Activated T-cell treated with anti-CD3 and anti-CD28 coated beads, Interleukin-2, amount 50 U/mL, for 1 hour (primary cell): ENCODE results near the gene F11.
"Not testable (repeated sequence)": the region's sequence is repeated elsewhere in the genome, so short reads cannot be mapped to it uniquely, and the experiment has no call there.

Experiments
- DNase-seq: peaks from one replicate; pipeline ENCODE4 v3.0.0-alpha.2; 2020

F11 gene

GRCh38 chr4:186250760-186251159 lies 15.2 kb upstream of the F11 start:
- DNase-seq, result no peak

GRCh38 chr4:186255122-186255521 lies 10.9 kb upstream of the F11 start:
- no peak for DNase-seq

GRCh38 chr4:186258216-186258811 lies 7.7 kb upstream of the F11 start:
- no peak for DNase-seq

GRCh38 chr4:186260117-186260503 lies 5.9 kb upstream of the F11 start:
- no peak for DNase-seq

GRCh38 chr4:186260504-186261448 lies 5.2 kb upstream of the F11 start:
- no peak for DNase-seq

GRCh38 chr4:186264660-186265059 lies 1.3 kb upstream of the F11 start:
- no peak for DNase-seq

DNA sequence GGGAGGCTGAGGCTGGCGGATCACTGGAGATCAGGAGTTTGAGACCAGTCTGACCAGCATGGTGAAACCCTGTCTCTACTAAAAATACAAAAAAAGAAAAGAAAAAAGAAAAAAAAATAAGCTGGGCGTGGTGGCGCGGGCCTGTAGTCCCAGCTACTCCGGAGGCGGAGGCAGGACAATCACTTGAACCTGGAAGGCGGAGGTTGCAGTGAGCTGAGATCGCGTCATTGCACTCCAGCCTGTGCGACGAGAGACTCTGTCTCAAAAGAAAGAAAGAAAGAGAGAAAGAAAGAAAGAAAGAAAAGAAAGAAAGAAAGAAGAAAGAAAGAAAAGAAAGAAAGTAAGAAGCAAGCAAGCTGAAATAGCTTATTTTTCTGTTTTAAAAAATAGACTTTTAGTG lies 739 bp upstream of the F11 start:
- not testable (repeated sequence) for DNase-seq

DNA sequence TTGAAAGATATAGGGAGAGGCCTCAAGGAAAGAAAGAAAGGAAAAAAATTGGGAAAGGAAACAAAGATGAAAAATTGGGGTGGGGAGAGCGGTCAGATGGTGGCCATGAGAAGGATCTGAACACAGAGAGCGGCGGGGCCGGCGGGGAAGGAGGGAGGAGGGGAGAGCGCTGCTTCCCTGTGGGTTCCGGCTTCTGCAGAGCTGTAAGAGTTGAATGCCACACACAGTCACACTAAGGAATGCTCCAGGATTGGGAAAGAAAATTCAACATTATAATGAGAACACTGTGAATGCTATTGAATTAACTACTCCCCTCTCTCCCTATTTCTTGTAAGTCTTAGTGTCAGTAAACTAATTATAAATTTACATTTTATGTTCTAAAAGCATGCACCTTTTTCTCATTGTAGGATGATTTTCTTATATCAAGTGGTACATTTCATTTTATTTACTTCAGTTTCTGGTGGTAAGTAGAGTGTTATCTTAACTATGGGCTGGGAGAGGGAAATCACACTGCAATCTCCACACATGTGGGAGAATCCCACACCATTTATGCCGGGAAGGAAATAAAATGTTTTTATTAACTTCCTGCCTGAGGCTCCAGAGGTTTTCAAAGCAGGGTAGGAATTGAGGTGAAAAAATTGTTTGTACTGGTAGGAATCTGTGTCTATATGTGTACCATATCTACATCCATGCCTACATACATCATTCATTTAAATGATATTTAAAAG lies 904 bp downstream of the F11 start:
- no peak for DNase-seq

DNA sequence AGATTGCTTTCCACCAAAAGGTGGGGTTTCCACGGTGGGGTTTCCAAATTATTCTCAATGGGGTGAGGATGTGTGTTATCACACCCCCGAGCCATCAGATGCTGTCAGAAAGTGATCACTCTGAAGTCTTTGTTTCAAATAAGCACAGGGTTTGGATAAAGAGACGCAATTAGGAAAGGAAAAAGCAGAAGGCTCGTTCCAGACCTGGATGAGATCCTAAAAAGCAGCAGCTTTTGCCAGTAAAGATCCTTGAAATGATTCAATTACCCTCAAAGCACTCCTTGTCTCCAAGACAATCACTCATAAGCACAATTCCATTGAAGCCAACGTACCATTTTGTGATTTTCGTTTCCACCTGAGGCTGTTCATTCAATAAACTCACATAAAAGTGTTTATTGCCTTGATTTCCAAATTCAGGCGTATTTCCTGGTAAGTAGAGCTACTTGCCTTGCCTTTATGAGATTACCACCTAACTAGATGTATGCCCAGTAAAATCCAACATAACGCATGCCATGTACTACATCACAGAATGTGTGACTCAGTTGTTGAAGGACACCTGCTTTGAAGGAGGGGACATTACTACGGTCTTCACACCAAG lies 5.2 kb downstream of the F11 start:
- no peak for DNase-seq

DNA sequence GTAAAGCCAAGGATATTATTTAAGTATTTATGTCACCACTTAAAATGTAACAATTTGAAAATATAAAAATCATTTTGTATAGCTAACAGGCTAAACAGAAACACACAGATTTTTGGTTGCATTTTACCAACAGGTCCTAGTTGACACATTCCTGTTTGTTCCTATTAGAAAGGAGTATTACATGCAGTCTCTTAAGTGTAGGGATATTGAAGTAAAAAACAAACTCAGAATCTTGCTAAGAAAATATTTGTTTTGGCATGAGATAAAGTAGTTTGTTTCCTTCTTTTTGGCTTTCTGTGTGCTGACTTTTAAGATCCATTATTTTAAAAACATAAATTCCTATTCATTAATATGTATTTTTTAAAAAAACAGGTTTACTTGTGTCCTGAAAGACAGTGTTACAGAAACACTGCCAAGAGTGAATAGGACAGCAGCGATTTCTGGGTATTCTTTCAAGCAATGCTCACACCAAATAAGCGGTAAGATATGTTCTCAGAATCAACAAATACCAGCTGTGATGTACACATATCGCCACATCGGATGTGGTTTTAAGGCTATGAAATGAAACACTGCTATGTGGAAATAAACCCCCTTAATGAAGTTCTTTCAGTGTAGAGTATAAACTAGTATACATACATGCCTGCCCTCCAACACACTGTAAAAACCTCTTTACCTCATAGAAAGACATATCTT lies 6.9 kb downstream of the F11 start:
- no peak for DNase-seq

GRCh38 chr4:186273392-186273789 lies 7.4 kb downstream of the F11 start:
- not testable (repeated sequence) for DNase-seq

DNA sequence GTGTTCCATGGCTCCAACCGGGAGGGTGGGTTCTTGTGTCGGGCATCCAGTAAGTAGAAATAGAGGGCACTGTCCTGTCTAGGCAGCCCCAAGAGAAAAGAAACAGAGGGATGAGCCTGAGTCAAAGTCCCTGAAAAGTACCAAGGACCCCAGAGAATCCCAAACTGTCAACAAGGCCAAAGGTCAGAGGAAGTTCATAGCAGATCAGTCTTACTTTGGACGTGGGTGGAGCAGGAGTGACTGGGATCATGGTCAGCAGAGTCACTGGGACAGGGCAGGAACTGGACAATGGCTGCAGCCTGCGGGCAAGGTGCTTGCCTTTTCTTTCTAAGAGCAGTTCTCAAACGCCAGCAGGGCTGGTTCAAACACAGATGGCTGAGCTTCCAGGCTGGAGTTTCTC lies 17.3 kb downstream of the F11 start:
- DNase-seq, result no peak

GRCh38 chr4:186285147-186285546 lies 19.2 kb downstream of the F11 start:
- DNase-seq, result no peak

GRCh38 chr4:186286581-186286980 lies 20.6 kb downstream of the F11 start:
- DNase-seq, result no peak

DNA sequence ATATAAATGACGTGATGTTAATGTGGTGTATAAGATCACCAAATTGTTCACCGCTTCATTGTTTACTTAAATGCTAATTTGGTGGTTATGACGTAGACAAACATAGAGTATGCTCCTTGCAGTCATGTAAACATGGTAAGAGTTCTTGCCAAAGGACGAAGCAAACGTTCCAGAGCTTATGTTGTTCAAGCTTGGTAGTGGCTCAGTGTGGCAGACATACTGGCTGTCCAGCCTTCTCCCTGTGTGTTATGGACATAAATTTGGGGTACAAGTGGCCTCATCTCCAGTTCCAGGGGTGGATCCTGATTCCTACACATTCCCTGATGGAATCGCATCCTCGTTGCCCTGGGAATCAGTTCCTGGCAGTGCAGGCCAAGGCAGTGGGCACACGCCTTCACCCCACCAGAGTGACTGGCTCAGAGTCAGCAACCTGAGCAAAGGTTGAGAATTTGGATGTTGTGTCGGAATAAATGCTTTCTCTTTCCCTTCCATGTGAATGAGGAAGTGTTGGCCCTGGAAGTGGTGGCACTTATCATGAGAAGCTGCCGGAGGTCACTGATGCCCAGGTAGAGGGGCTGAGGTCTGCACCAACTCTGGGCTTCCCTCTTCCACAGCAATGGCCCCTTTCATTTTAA lies 25.4 kb downstream of the F11 start:
- DNase-seq, result no peak

DNA sequence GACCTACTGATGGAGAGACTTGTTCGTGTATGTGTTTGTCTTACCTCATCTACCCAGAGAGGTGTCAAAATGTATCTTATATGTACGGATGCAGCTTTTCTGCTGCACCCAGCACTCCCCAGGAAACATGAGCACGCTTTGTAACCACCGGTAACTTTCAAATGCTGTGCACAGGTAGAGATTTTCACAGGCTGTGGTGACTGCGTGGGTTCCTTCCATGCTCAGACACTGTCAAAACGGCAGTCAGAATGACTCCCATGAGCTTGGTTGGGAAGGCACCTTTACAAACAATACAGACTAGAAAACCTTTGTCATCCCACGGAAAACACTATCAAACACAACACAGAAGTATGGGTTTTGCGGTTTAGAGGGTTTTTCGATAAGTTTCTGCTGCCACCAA lies 28.2 kb downstream of the F11 start:
- no peak for DNase-seq

GRCh38 chr4:186296481-186296880 lies 30.5 kb downstream of the F11 start:
- no peak for DNase-seq

DNA sequence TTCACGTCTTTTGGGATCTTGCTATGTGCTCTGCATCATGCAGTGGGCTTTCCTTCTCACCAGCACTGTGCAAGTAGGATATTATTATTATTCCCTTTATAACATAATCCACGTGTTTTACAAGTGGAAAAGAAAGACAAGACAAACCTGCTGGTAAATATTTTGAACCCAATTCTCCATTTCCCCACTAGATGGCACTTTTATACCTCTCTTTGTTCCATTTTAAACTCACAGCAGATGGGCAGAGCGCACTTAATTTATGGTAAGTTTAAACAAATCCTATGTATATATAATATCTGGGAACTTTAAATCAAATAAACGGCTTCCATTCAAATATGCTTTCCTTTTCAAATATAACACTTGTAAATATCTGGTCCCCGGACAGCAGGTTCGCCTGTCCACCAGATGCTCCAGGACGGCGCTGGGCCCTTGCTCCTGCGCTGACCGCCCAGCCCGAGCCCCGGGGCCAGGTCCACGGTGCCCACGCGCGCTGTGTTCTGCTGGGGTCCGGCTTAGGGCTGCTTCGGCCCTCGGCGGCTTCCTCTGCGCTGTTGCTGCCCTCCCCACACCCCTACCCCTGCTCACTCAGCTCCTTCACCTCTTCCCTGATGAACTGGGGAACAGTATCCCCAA lies 31.1 kb downstream of the F11 start:
- no peak for DNase-seq

DNA sequence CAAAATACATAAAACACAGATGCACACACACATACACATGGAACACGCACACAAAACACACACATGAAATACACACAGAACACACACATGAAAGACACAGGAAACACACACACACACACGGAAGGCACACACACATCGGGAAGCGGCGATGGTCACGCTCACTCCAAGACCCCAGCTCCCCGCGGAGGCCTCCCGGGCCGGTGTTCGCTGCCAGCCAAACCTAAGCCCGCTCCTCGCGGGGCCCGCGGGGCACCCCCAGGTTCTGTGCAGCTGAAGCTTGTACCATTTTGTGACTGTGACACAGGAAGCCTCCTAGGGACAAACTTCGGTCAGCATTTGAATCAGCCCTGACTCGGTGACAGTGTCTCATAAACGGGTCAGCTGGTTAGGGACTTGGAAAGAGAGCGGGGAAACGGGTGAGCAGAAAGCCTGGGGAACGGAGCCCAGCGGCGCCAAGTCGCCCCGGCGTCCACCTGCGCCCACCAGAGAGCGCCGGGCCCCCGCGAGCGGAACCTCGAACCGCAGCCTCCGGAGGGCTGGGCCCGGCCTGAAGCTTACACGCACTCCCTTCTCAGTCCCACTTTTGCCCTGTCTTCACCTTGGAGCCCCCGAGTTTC lies 32.1 kb downstream of the F11 start:
- no peak for DNase-seq

DNA sequence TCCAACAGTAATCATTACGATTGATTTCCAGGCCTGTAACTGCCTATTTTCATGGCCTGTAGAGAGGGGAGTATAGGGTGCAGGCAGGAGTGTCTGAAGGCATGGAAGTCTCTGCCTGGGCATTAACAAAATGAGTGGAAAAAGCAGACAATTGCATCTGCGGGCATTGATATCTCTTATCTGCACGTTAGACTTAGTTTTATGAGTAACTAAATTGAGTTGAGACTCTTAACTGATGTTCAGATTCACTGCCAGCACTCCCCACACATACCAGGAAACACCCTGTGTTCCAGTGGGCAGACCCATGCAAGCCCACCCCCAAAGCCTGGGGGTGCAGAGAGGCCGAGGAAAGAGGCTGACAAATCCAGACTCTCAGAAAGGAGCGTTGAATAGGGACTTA lies 33.3 kb downstream of the F11 start:
- DNase-seq, result no peak

DNA sequence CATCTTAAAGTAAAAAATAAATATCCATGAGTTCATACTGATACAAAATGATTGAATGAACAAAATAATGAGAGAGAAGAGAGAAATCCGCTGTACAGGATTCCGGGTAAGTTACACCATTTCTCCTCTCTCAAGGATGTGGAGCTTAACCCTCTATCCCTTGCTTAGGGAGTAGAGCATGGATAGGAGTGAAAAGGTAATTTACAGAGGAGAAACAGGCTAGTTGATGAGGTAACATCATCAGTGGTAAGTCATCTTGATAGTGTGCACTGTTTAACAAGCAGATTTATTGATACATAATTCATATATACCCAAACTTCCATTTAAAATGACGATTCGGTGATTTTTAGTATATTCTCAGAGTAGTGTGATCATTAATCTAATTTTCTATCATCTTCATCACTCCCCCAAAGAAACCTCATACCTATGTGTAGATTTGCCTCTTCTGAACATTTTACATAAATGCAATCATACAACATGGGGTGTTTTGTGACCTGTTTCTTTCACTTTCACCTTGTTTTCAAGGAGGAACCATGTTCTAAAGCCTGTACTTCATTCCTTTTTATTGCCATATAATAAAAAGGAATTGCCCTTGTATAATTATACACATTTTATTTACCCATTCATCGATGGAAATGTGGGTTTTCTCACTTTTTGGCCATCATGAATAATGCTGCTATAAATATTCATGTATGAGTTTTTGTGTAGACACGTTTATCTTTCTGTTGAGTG lies 34.8 kb downstream of the F11 start:
- DNase-seq, result no peak
